Gastrocnemius medialis (tissue), 4 donors: Measurements from ENCODE around the gene NCAPG. TPM values are rescaled to one million over a fixed set of nuclear protein-coding genes. Genes with fewer than 3 reads are reported as not detected.

Experiments
- ATAC-seq, 2 donors: fragments of 150-250 bp; one replicate each; pipeline ENCODE4 v1.9.1; 2016
- DNase-seq, 2 donors: peaks; one replicate each; pipeline ENCODE4 v3.0.0-alpha.2; 2019
- H3K27ac ChIP-seq, 4 donors: fragments of 200-600 bp; sonication (generic); 1 replicate in 1 of 4; 2 replicates in 3 of 4; pipeline ENCODE4 v1.5.1; 2016 to 2018; ENCODE audit warnings: mild to moderate bottlenecking in 2 of 4, moderate library complexity in 1 of 4
- H3K27me3 ChIP-seq, 3 donors: fragments of 200-600 bp; sonication (generic) in 2 of 3; 1 replicate in 1 of 3; 2 replicates in 2 of 3; pipeline versions ENCODE4 v1.5.1 to v1.6.0; 2016 to 2019; ENCODE audit warnings: mild to moderate bottlenecking in 1 of 3, moderate library complexity in 1 of 3
- H3K36me3 ChIP-seq, 2 donors: fragments of 200-600 bp; sonication (generic) in 1 of 2; one replicate each; pipeline ENCODE4 v1.5.1; 2017 to 2018
- H3K4me1 ChIP-seq, 2 donors: fragments of 200-600 bp; sonication (generic) in 1 of 2; one replicate each; pipeline ENCODE4 v1.5.1; 2016 to 2017; ENCODE audit warnings: mild to moderate bottlenecking in 2 of 2
- H3K4me3 ChIP-seq, 4 donors: fragments of 200-600 bp; sonication (generic) in 3 of 4; 1 replicate in 1 of 4; 2 replicates in 3 of 4; pipeline ENCODE4 v1.5.1; 2016 to 2019; ENCODE audit warnings: mild to moderate bottlenecking in 2 of 4
- H3K9me3 ChIP-seq, 3 donors: fragments of 200-600 bp; sonication (generic) in 2 of 3; 1 replicate in 1 of 3; 2 replicates in 2 of 3; pipeline ENCODE4 v1.5.1; 2016 to 2019
- CTCF ChIP-seq, 5 experiments: fragments of 450-650 bp in 3 of 5; fragments of 200-600 bp in 2 of 5; sonication (generic) in 2 of 5; IDR thresholded peaks in 4 of 5; conservative IDR thresholded peaks in 1 of 5; 1 replicate in 4 of 5; 2 replicates in 1 of 5; pipeline ENCODE4 v1.5.1; 2016 to 2019; ENCODE audit warnings: antibody characterized with exemption in 5 of 5, mild to moderate bottlenecking in 3 of 5, moderate library complexity in 3 of 5
- POLR2A ChIP-seq, 2 donors: fragments of 450-650 bp; IDR thresholded peaks; one replicate each; pipeline ENCODE4 v1.6.1; 2017; ENCODE audit warnings: antibody characterized with exemption in 2 of 2, mild to moderate bottlenecking in 2 of 2, moderate library complexity in 2 of 2
- in situ Hi-C, 4 donors: fragments of 200-750 bp; cut with MboI; loops; one replicate each; pipeline versions ENCODE4 v1.15.0 to v1.8.0; 2017; ENCODE audit warnings: low sequenced_read_pairs in 4 of 4
- intact Hi-C: fragments of 100-400 bp; cut with DNase I; formaldehyde crosslinking; loops from one replicate; pipeline ENCODE4 v1.15.1; 2023; ENCODE audit warnings: low total_unique reads
- total RNA-seq, 4 donors: library from RNA; depleted of rRNA; stranded (reverse); fragments of >200 nt; gene quantifications; one replicate each; pipeline versions ENCODE4 v1.1.0 to v1.2.3, GENCODE V29; 2016

NCAPG gene
- total RNA-seq, 4 donors from 2014 or later, result 0.25 to 0.49 (median 0.33) TPM; not detected in 1

DNA sequence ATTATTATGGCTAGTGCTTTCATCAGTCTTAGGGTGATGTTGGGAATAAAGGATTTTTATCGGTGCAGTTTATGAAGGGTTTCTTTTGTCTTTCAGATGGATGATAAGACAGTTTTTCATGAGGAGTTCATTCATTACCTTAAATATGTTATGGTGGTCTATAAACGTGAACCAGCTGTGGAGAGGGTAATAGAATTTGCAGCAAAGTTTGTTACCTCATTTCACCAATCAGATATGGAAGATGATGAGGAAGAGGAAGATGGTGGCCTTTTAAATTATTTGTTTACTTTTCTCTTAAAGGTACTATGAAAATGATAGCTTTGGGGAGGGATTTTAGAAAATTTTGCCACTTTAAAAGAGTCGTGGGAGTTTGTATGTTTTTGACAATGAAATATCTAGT, 1.3 kb downstream of the NCAPG start:
- intact Hi-C loops, result no loop called here
- no peak for DNase-seq
- Histone ChIP-seq H3K4me3 (no peak overlapping the region), H3K27ac (no peak overlapping the region), H3K27me3 (no peaks in the 10 kb centered on the region), H3K9me3 (no peaks in the 10 kb centered on the region), H3K4me1 (peaks cover 33 to 37% of the 10 kb centered on the region in 2 donors), H3K36me3 (no peaks in the 10 kb centered on the region)
- TF ChIP-seq CTCF (IDR thresholded peaks at IDR 0.05 in 4 of 5, conservative IDR thresholded peaks at IDR 0.05 in 1 of 5) (no peak), POLR2A (IDR thresholded peaks at IDR 0.05) (no peak)
- ATAC-seq, result no peak
- in situ Hi-C loops, result loop anchor here (10.0 to 25.0 kb wide), 4 partner anchors 200 to 783 kb away; partner anchors contain the start of gene LCORL (in 2 of the 4)

DNA sequence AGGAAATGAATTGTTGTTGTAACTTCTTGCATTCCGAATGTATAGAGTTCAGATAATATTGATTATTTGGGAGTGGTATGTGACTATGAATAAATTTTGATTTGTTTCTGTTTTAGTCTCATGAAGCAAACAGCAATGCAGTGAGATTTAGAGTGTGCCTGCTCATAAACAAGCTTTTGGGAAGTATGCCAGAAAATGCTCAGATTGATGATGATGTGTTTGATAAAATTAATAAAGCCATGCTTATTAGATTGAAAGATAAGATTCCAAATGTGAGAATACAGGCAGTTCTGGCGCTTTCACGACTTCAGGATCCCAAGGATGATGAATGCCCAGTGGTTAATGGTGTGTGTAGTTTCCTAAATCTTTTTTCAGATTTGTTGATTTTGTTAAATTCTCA, 2.0 kb downstream of the NCAPG start:
- DNase-seq (no peak), ATAC-seq (no peak)
- no peak for TF ChIP-seq CTCF (IDR thresholded peaks at IDR 0.05 in 4 of 5, conservative IDR thresholded peaks at IDR 0.05 in 1 of 5)
- TF ChIP-seq POLR2A (IDR thresholded peaks at IDR 0.05), result no peak
- Histone ChIP-seq H3K27ac (no peak overlapping the region), H3K27me3 (no peaks in the 10 kb centered on the region), H3K36me3 (no peaks in the 10 kb centered on the region), H3K9me3 (no peaks in the 10 kb centered on the region), H3K4me1 (peaks cover 26 to 30% of the 10 kb centered on the region in 2 donors), H3K4me3 (no peak overlapping the region)
- in situ Hi-C loops, result loop anchor here (10.0 to 25.0 kb wide), 4 partner anchors 200 to 782 kb away; partner anchors contain the start of gene LCORL (in 2 of the 4)
- intact Hi-C loops, result no loop called here

DNA sequence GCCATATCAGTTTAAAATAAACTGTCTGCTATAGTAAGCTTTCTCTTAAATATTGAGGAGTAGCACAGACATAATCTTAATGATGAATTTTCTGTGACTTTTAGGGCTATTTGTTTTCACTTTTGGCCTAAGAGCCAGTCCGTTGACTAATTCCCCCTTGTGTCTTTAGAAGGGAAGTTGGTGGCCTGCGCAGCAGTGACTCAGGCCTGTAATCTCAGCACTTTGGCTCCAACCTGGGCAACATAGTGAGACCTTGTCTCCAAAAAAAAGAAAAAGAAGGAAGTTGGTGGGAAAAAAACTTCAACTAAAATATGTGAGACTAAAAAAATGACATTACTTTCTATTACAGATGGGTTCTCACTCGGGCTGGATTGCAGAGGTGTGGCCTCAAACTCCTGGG, 3.4 kb downstream of the NCAPG start:
- in situ Hi-C loops (loop anchor here (10.0 to 25.0 kb wide), 4 partner anchors 198 to 781 kb away; partner anchors contain the start of gene LCORL (in 2 of the 4)), intact Hi-C loops (no loop called here)
- Histone ChIP-seq H3K27ac (no peak overlapping the region), H3K4me1 (peaks cover 13 to 17% of the 10 kb centered on the region in 2 donors), H3K36me3 (no peaks in the 10 kb centered on the region), H3K9me3 (no peaks in the 10 kb centered on the region), H3K4me3 (no peak overlapping the region), H3K27me3 (no peaks in the 10 kb centered on the region)
- ATAC-seq (no peak), DNase-seq (no peak)
- TF ChIP-seq CTCF (IDR thresholded peaks at IDR 0.05 in 4 of 5, conservative IDR thresholded peaks at IDR 0.05 in 1 of 5), result no peak
- TF ChIP-seq POLR2A (IDR thresholded peaks at IDR 0.05), result no peak

GRCh38 chr4:17816142-17816541, 5.4 kb downstream of the NCAPG start:
- Histone ChIP-seq H3K4me3 (no peak overlapping the region), H3K27ac (no peak overlapping the region), H3K4me1 (peaks cover 6 to 7% of the 10 kb centered on the region in 2 donors), H3K36me3 (no peaks in the 10 kb centered on the region), H3K9me3 (no peaks in the 10 kb centered on the region), H3K27me3 (no peaks in the 10 kb centered on the region)
- DNase-seq (no peak), ATAC-seq (no peak)
- in situ Hi-C loops (loop anchor here (5.0 to 25.0 kb wide), 5 partner anchors 196 to 779 kb away; partner anchors contain the start of gene LCORL (in 2 of the 4)), intact Hi-C loops (no loop called here)
- TF ChIP-seq CTCF (IDR thresholded peaks at IDR 0.05 in 4 of 5, conservative IDR thresholded peaks at IDR 0.05 in 1 of 5), result no peak

GRCh38 chr4:17817027-17817426, 6.2 kb downstream of the NCAPG start:
- Histone ChIP-seq H3K36me3 (no peaks in the 10 kb centered on the region), H3K27ac (no peak overlapping the region), H3K4me1 (no peaks in the 10 kb centered on the region), H3K27me3 (no peaks in the 10 kb centered on the region), H3K4me3 (no peak overlapping the region), H3K9me3 (no peaks in the 10 kb centered on the region)
- intact Hi-C loops (no loop called here), in situ Hi-C loops (loop anchor here (5.0 to 25.0 kb wide), 5 partner anchors 195 to 778 kb away; partner anchors contain the start of gene LCORL (in 2 of the 4))
- DNase-seq (no peak), ATAC-seq (peak; percentile 41 to 42)
- TF ChIP-seq CTCF (IDR thresholded peaks at IDR 0.05 in 4 of 5, conservative IDR thresholded peaks at IDR 0.05 in 1 of 5) (peak in 4 of 5 experiments; percentile 26 to 54 (median 38)), POLR2A (IDR thresholded peaks at IDR 0.05) (no peak)
